Spleen (tissue), 7 donors: ENCODE results near the gene PPP6R3.
"Not testable (repeated sequence)": the region's sequence is repeated elsewhere in the genome, so short reads cannot be mapped to it uniquely, and the experiment has no call there.

Experiments used
- POLR2A ChIP-seq, 3 donors: fragments of 450-650 bp; IDR thresholded peaks; one replicate each; pipeline ENCODE4 v1.5.1; 2017; ENCODE audit warnings: antibody characterized with exemption in 3 of 3, mild to moderate bottlenecking in 1 of 3
- POLR2AphosphoS5 ChIP-seq, 3 donors: sonication (generic); formaldehyde crosslinking; IDR thresholded peaks; one replicate each; pipeline ENCODE4 v1.5.1; 2017; ENCODE audit warnings: antibody characterized with exemption in 3 of 3
- TF ChIP-seq, protein P1 (sequence below), 11 experiments: fragments of 200-600 bp in 7 of 11; fragments of 450-650 bp in 4 of 11; sonication (generic) in 4 of 11; IDR thresholded peaks in 8 of 11; conservative IDR thresholded peaks in 3 of 11; 1 replicate in 7 of 11; 2 replicates in 4 of 11; pipeline versions ENCODE4 v1.4.0 to v1.8.0; 2016 to 2021; ENCODE audit warnings: antibody characterized with exemption in 11 of 11, inconsistent platforms in 4 of 11, mild to moderate bottlenecking in 1 of 11
- donor health status: DM: no; HTN: no; CAD: no; lungs with moderate emphysema.
- donor health status: DM: no; HTN: no; CAD: no.
- donor health status: DM: no; HTN: no; CAD: no.

DNA sequence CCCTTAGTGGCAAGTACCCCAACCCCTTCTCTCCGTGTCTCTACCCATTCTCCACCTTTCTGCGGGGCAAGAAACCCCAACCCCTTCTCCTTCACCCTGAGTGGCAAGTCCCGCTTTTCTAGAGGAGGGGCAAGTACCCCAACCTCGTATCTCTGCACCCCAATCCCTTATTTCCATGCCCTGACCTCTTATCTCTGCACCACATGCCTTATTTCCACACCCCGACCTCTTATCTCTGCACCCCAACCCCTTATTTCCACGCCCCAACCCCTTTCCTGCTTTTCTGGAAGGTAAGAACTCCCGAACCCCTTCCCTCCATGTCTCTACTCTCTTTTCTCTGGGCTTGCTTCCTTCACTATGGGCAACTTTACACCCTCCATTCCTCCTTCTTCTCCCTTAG, 174.1 kb downstream of the PPP6R3 start:
- TF ChIP-seq, protein P1, sequence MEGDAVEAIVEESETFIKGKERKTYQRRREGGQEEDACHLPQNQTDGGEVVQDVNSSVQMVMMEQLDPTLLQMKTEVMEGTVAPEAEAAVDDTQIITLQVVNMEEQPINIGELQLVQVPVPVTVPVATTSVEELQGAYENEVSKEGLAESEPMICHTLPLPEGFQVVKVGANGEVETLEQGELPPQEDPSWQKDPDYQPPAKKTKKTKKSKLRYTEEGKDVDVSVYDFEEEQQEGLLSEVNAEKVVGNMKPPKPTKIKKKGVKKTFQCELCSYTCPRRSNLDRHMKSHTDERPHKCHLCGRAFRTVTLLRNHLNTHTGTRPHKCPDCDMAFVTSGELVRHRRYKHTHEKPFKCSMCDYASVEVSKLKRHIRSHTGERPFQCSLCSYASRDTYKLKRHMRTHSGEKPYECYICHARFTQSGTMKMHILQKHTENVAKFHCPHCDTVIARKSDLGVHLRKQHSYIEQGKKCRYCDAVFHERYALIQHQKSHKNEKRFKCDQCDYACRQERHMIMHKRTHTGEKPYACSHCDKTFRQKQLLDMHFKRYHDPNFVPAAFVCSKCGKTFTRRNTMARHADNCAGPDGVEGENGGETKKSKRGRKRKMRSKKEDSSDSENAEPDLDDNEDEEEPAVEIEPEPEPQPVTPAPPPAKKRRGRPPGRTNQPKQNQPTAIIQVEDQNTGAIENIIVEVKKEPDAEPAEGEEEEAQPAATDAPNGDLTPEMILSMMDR (IDR thresholded peaks at IDR 0.05 in 8 of 11, conservative IDR thresholded peaks at IDR 0.05 in 3 of 11), result not testable (repeated sequence)
- not testable (repeated sequence) for TF ChIP-seq POLR2AphosphoS5, POLR2A (IDR thresholded peaks at IDR 0.05)
